GM21367 (cell line): ENCODE results near the gene SPACA1.
"Not testable (repeated sequence)": the region's sequence is repeated elsewhere in the genome, so short reads cannot be mapped to it uniquely, and the experiment has no call there.

Experiments
- ATAC-seq: cut with Tn5 transposase; IDR thresholded peaks from one replicate; pipeline ENCODE4 v1.9.1; 2021; ENCODE audit not compliant: unreplicated experiment

SPACA1 gene

GRCh38 chr6:88047510-88048150, at the start of gene SPACA1:
Gene SPACA1, plus strand, starts transcription at chr6:88047841. Its CDS starts 65 bp downstream, at chr6:88047906.
- no peak for ATAC-seq

GRCh38 chr6:88000713-88001112, 46.9 kb upstream of the SPACA1 start:
- no peak for ATAC-seq

GRCh38 chr6:88001279-88001678, 46.4 kb upstream of the SPACA1 start:
- ATAC-seq, result not testable (repeated sequence)

GRCh38 chr6:88004707-88005106, 42.9 kb upstream of the SPACA1 start:
- ATAC-seq, result no peak

- ATAC-seq, result no peak
These were observed 41.1 kb upstream of the SPACA1 start for GRCh38 chr6:88006557-88006956.

GRCh38 chr6:88008411-88008810, 39.2 kb upstream of the SPACA1 start:
- ATAC-seq, result no peak

GRCh38 chr6:88008831-88009231, 38.8 kb upstream of the SPACA1 start:
- no peak for ATAC-seq

GRCh38 chr6:88013015-88013414, 34.6 kb upstream of the SPACA1 start:
- ATAC-seq, result no peak

- ATAC-seq, result no peak
These were observed 34.1 kb upstream of the SPACA1 start for GRCh38 chr6:88013554-88013953.

GRCh38 chr6:88020439-88020838, 27.2 kb upstream of the SPACA1 start:
- no peak for ATAC-seq

GRCh38 chr6:88024696-88025095, 22.9 kb upstream of the SPACA1 start:
- ATAC-seq, result no peak

GRCh38 chr6:88031550-88031949, 16.1 kb upstream of the SPACA1 start:
- no peak for ATAC-seq

- ATAC-seq, result no peak
These were observed 3.1 kb upstream of the SPACA1 start for GRCh38 chr6:88044530-88044929.

- ATAC-seq, result no peak
These were observed 2.0 kb upstream of the SPACA1 start for GRCh38 chr6:88045521-88046136.

- no peak for ATAC-seq
These were observed 937 bp downstream of the SPACA1 start for GRCh38 chr6:88048578-88048977.

GRCh38 chr6:88050140-88050818, 2.6 kb downstream of the SPACA1 start:
- ATAC-seq, result no peak

GRCh38 chr6:88059191-88059590, 11.6 kb downstream of the SPACA1 start:
- ATAC-seq, result no peak

GRCh38 chr6:88062376-88062775, 14.7 kb downstream of the SPACA1 start:
- no peak for ATAC-seq

- ATAC-seq, result no peak
These were observed 24.8 kb downstream of the SPACA1 start for GRCh38 chr6:88072462-88072861.

GRCh38 chr6:88074791-88075190, 27.1 kb downstream of the SPACA1 start:
- ATAC-seq, result no peak

GRCh38 chr6:88077305-88077704, 29.7 kb downstream of the SPACA1 start:
- ATAC-seq, result no peak

- ATAC-seq, result no peak
These were observed 39.2 kb downstream of the SPACA1 start for GRCh38 chr6:88086792-88087191.
